Daoy (cell line): ENCODE results near the gene USP9X. TPM values are rescaled to one million over a fixed set of nuclear protein-coding genes. Genes with fewer than 3 reads are reported as not detected.
A peak's percentile ranks its signal among the peaks of the same experiment; 100 is the strongest.
"Not testable (repeated sequence)": the region's sequence is repeated elsewhere in the genome, so short reads cannot be mapped to it uniquely, and the experiment has no call there.

Experiments used
- DNase-seq: peaks from one replicate; pipeline ENCODE4 v3.0.0-alpha.2; 2015; ENCODE audit warnings: low read depth
- total RNA-seq: library from RNA; depleted of rRNA; stranded (reverse); fragments of >200 nt; shearing (Covaris generic); gene quantifications from 2 replicates; pipeline ENCODE4 v1.2.3, GENCODE V29; 2014

The USP9X gene
- total RNA-seq, 1 experiment from 2014 or later: 33.9 TPM

DNA sequence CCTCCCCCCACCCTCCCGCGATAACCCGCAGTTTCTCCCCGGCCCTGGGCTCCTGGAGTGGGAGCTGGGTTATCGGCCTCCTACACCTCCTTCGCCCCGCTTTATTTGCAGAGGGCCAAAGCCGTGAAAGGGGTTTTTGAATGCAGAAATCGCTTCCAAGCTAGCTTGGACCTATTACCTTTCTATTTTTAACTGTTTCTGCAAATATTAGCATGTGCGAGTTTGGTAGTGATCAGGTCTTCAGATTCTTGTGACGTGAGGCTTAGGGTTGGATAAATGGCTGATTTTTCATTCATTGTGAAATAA lies 1.3 kb downstream of the USP9X start:
- DNase-seq: no peak

DNA sequence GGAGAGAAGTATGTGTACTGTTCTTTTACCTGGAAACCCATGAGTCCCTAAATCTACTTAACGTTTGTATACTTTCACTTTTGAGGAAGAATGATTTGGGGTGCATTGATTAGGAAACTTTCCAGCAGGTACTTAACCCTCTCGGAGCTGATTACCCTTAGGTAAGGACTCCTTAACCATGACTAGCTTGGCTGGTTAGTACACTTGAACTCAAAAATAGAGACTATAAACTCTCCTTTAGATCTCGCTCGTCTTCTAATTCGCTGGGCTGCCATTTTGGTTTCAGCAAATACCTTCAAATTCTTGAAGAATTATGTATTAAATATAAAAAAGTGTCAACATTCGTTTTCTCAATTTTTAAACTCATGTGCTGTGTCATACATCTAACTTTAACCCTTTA lies 2.0 kb downstream of the USP9X start:
- DNase-seq: no peak

DNA sequence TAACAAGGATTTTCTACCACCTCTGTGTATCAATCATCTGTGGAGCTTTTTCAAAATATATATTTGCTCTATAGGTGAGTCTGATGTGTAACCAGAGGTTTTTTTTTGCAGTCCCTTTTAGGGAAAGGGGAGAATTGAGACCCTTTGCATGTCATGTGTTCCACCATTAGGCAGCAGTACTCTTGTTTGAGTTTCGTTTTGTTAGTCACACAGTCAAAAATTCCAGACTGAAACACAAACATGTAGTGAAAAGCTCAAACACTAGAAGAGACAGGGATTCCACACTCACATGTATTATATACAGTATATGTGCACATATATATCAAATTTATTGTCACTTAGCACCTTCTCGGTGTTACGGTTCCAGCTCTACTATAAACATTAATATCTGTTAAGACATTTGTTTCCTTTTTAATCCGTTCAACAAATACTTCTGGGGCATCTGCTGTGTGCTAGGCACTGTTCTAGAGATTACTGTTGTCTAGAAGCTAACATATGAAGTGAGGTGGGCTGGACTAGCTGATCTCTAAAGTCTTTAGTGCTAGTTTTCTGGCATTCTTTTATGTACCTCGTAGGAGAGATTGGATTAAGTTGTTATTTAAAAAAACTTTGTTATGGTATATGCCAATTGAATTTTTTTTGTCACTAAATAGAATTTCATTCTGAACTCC lies 5.5 kb downstream of the USP9X start:
- DNase-seq: no peak

DNA sequence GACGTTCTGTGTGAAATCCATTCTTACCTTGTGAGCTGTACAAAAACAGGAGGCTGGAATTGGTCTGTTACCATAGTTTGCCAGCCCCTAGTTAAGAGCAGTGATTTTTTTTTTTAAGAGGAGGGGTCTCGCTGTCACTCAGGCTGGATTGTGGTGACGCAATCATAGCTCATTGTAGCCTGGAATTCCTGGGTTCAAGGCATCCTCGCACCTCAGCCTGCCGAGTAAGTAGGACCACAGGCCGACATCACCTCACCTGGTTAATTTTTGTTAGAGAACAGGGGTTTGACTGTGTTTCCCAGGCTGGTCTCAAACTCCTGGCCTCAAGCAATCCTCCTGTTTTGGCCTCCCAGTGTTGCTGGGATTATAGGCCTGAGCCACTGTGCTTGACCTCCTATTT lies 7.5 kb downstream of the USP9X start:
- DNase-seq: no peak

DNA sequence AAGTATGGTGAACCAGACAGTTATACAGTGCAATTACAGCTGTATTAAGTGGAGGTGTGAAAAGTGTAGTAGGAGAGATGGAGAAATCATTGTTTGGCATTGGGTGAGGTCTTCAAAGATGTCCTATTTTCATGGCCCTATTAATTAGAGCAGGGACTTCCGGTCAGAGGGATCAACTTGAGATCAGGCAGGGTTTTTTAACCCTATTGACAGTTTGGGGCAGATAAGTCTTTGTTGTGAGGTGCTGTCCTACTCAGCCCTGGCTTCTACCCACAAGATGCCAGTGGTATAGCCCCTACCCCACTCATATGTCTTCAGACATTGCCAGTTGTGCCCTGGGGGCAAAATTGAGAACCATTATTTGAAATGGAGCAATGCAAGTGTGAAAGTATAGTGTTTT lies 9.9 kb downstream of the USP9X start:
- no peak for DNase-seq

DNA sequence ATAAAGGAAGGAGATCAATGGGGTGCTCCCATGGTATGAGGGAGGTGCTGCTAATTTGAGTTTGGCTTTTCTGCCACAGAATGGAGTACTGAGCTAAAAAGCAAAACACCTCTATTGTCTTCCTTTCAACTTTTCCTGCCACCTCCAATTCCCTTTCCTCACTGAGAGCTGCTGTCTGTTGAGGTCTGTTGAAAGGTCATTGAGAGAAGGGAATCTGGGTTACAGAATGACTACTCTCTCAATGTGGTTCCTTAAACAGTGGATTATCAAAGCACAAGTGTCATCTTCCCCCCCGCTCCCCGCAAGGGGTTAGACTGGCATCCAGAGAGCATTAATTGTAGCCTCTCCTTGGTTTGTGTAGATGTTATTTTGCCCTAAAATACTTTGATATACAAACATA lies 10.7 kb downstream of the USP9X start:
- DNase-seq: no peak

DNA sequence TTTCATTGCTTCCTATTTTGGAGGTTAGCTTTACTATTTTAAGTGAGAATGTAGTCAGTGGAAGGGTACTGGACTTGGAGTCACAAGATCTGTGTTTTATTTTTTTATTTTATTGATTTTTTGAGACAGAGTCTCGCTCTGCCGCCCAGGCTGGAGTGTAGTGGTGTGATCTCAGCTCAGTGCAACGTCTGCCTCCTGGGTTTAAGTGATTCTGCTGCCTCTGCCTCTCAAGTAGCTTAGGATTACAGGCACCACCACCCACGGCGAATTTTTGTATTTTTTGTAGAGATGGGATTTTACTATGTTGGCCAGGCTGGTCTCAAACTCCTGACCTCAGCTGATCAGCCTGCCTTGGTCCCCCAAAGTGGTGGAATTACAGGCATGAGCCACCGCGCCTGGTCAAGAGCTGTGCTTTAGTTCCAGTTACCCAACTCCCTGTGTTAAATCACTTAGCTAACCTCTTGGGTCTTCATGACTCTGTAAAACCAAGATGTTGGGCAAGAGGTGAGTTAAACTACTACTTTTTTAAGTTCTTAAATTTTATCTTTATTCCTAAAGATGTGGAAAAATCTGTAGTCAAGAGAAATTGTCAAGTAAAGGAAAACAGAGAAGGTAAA lies 11.2 kb downstream of the USP9X start:
- DNase-seq: no peak

DNA sequence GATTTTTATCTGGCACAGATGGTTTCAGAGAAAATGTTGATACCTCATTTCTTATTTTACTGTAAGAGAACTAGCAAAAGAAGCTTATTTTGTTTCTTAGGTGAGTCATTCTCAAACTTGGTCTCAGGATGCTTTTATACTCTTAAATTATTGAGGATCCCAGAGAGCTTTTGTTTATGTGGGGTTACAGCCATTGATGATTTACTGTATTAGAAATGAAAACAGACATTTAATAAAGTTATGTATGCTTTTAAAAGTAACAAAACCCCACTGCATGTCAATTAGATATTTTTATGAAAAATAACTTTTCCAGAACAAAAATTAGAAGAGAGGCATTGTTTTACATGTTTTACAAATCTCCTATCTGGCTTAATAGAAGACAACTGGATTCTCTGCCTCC lies 12.1 kb downstream of the USP9X start:
- DNase-seq: no peak

DNA sequence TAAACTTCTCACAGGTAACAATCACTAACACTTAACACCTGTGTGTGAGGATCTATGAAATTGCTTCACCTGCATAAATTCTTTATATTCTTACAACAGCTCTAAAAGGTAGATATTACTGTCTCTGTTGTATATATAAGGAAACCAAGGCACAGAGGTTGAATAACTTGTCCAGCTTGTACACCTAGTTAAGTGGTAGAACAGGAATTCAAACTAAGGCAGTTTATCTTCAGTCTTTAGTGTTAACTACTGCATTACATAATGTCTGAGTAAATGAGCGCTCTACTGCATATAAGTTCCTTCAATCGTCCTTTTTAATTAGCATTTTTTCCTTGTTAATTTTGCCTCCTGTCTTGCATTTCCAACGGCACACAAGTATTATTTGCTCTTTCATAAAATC lies 15.0 kb downstream of the USP9X start:
- no peak for DNase-seq

DNA sequence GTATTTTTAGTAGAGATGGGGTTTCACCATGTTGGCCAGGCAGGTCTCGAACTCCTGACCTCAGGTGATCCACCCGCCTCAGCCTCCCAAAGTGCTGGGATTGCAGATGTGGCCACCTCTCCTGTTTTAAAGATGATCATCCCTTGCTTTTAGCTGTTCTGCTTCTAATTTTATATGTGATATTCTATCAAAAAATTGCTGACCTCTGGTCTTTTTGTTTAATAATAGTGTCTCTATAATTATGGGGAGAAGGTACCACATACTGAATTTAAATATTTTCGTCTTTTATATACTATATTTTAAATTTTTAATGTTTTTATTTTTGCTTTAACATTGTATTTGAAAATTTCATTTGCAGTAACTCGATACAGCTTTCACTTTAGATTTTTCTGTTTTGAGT lies 15.6 kb downstream of the USP9X start:
- DNase-seq: no peak

DNA sequence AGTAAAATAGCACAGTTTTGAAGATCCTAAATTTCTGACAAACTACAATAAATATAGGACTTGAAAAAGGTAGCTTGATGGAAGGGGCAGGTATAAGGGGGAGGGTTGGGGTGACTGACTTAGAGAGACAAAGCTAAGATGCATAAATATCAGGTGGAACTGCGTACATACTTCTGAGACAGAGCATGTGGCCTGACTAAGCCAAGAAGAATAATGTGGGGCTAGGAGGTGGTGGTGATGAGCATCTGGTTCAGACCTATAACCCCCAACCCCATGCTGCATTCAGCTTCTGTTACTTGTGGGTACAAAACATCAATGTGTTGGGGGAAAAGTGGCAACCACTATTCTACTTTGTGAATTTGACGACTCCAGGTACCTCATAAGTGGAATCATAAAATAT lies 19.8 kb downstream of the USP9X start:
- DNase-seq: no peak

DNA sequence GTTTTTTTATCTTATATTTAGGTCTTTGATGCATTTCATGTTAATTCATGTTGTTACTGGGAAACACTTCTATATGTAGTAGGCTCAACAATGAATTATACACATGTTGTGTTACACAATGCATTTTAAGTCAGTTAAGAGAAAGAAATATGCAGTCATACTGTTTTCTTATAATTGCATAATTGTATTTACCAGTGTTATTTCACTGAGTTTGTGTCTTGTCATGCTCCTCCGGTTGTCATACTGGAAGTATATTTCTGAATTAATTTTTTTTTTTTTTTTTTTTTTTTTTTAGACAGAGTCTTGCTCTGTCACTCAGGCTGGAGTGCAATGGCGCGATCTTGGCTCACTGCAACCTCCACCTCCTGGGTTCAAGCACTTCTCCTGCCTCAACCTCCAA lies 21.0 kb downstream of the USP9X start:
- DNase-seq: not testable (repeated sequence)

DNA sequence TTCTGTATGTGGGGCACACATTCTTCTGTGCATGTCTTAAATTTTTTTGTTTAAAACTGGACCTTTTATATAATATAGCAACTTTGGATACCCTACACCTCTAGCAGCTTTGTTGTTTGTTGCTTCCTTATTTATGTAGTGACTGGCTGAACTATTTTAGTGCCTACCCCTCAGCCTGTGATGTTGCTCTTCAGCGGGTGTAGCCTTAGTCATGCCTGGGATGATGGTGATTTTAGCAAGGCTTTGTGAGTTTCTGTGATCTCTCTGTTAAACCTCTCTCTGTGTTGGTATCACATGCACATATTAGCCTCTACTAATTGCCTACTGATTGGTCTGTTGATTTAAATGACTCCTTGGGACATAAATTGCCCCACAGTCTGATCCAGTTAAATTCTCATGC lies 22.8 kb downstream of the USP9X start:
- DNase-seq: no peak

DNA sequence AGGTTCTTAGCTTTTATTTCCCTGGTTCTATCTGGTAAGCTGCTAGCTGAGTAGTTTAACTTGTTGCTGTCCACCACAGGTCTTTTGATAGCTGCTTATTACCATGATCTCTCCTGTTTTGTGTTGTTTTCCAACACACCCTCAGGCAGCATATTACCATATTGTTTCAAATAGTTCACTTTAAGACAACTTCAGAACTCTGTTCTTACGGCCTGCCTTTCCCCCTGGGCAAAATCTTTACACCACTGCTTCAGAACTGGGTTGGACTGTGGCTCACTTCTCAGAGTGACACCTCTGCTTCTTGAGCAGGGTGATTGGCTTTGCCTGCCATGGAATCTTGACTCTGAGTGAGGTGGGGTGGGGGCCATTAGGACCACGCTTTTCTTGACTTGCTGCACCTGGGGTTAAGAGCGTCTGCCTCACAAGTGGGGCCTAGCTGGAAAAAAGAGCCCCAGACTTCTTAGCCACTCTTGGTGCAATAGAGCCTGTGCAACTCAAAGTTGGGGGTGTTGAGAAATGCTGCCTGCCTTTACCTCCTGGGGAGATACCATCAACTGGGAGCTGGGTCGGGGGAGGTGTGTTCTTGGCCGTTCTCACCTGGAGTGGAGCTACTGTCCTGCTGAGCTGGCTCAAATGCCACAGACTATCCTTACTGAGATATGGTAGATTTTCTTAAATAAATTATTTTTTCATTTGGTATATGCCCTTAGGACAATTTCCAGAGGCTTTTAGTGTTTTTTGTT lies 23.4 kb downstream of the USP9X start:
- no peak for DNase-seq

DNA sequence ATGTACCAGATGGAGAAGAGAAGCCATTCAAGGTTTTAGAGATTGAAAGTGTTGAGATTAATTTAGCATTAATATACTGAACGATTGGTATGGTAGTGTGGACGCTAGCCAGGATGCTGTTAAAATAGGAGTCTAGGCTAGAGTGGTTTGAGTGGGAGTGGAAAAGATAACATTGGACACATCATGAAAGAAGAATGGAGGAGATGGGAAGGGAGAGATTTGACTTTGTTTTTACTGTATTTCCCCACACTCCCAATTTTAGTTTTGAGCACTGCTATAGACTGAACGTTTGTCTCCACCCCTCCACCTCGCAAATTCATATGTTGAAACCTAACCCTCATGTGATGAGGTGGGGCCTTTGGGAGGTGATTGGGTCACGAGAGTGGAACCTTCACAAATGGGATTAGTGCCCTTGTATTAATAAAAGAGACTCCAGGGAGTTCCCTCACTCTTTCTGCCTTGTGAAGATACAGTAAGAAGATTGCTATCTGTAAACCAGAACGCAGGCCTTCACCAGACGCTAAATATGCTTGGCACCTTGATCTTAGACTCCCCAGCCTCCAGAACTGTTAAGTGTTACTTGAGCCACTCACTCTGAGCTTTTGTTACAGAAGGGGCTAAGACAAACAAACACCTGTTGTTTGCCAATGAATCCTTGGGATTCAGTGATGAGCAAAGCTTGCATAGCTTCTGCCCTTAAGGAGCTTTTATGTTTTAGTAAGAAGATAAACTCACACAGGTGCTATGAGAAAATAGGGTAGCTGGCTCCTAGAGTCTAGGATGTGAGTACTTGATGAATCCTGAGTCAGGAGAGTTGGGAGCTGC lies 25.8 kb downstream of the USP9X start:
- peak; percentile 1 for DNase-seq

DNA sequence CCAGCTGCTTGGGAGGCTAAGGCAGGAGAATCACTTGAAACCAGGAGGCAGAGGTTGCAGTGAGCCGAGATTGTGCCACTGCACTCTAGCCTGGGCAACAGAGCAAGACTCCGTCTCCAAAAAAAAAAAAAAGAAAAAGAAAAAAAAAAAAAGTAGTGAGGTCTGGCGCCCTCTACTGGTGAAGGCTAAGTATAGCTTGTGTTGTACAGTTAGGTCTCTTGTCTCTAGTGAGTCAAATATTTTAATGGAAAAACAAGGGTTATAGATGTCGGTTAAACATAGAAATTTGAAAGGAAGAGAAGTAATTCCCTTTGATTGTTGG lies 29.8 kb downstream of the USP9X start:
- DNase-seq: peak; percentile 9

DNA sequence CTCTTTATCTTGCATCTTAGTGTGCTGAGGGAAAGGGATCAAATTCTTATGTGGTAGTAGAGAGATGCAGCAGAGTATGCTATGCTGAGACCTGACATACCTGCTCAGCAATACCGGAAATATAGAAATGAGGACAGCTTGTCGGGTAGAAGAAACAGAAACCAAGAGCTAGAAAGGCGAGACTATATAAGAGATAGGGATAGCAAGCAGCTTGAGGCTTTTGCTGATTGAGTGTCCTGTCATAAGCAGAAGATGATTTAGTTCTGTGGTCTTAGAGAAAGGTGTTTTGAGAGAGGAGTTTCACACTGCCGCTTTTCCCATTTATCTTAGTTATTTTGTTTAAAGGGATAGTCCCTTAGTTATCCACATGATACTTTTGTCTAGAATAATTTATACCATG lies 31.7 kb downstream of the USP9X start:
- DNase-seq: no peak

DNA sequence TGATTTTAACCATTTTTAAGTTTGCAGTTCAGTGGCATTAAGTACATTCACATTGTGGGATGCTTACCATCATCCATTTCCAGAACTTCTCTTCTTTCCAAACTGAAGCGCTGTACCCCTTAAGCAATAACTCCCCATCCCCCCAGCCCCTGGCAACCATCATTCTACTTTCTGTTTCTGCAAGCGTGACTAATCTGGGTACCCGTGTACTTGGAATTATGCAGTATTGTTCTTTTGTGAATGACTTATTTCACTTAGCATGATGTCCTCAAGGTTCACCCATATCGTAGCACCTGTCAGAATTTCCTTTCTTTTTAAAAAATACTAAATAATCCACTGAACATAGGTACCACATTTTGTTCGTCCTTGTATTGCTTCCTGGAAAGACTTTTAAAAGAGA lies 32.9 kb downstream of the USP9X start:
- no peak for DNase-seq

DNA sequence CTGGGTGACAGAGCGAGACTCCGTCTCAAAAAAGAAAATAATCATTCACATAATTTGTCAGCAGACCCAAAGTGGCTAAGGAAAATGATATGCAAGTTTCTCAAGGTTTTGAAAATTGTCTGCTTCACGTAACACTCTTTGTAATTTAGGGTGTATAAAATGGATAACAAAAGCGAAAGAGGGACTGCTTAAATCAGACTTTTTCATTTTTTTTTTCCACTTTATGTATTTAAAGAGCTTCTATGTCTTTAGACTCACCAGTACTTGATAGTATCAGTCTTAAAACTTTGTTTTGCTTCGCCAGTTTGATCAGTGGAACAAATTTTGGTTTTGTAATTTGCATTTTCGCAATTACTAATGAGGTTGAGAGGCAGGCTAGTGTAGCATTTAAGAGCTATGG lies 34.6 kb downstream of the USP9X start:
- no peak for DNase-seq

DNA sequence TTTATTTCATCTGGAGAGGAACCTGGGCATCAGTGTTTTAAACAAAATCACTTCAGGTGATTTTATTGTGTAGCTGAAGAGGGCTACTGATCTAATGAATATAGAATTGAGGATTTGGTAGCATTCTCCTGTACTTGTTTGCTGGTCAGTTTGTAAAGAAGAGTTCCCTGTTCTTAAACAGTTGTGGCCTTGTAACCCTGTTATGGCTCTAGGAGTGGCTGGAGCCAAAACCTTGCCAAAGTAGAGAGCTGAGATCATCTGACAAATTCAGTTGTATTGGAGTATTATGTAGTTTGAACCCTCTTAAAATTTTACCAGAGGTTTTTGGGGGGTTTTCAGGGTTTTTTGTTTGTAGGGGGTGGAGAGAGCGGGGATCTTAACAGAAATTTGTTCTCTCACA lies 36.5 kb downstream of the USP9X start:
- DNase-seq: no peak

DNA sequence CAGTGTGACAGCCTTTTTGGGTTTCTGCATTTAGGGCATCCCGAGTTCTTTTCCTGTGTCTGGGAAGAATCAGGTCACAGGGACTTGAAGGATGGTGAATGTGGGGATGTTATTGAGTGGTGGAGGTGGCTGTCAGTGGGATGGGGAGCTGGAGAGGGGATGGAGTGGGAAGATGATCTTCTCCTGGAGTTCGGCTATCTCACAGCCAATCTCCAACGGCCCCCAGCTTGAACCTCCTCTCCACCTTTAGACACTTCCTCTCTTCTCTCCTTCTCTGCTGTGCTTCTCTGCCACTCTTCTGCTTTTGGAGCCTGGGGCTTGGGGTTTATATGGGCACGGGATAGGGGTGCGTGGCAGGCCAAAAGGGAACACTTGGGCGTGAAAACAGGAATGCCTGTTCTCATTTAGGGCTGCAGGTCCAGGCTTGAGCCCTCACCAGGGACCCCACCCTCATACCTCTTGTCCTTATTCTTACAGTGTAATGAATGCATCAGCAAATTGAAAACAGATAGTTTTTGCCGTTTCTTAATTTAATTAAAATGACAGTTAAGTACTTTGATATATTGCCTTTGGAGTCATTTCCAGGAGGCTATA lies 37.5 kb downstream of the USP9X start:
- DNase-seq: no peak

DNA sequence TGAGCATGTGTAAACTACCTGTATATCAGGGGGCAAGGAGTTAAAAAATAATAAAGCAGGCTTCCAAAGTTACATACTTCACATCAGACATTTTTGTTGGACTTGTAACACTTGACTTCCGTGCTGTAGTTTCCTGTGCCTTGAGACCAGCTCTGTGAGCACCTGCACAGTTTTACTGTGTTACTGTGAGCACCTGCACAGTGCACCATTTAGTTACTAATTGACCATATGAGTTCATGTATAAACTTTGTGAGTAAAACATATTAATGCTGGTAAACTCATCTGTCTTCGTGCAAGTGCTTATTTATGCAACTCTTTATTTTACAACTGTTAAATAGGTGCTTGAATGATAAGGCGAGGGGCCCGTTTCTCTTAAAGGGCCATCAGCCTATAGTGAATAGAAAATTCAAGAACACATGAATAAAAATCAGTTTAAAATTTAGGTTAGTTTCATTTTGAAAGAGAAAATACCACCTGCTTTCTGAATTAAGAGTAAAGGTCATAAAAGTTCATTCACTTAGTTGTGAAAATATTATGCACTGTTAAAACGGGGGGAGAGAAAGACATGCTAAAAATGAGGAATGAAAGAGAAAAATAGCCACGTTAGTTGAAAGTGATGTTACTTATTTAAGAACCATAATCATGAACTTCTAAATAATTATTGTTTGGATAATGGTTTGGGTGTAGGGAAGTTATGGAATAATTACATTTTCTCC lies 42.4 kb downstream of the USP9X start:
- no peak for DNase-seq
